Measurements from ENCODE around the gene SLC46A2.

Gene SLC46A2

GRCh38 chr9:112858625-112859147 is 32.0 kb downstream of the SLC46A2 start:
- DNase-seq: peak in 4 of 51 donors; percentile 5 to 21 (median 14)

GRCh38 chr9:112858005-112858404 is 32.7 kb downstream of the SLC46A2 start:
- DNase-seq: no peak

- no peak for DNase-seq
Measured at GRCh38 chr9:112856843-112857242, 33.8 kb downstream of the SLC46A2 start.

- DNase-seq: no peak
Measured at GRCh38 chr9:112856200-112856599, 34.5 kb downstream of the SLC46A2 start.

GRCh38 chr9:112854657-112855056 is 36.0 kb downstream of the SLC46A2 start:
- DNase-seq: peak in 1 of 51 donors; percentile 23

- no peak for DNase-seq
Measured at GRCh38 chr9:112853882-112854585, 36.6 kb downstream of the SLC46A2 start.

- DNase-seq: peak in 33 of 51 donors; percentile 14 to 82 (median 55)
Measured at GRCh38 chr9:112852741-112853504, 37.8 kb downstream of the SLC46A2 start.

- DNase-seq: no peak
Measured at GRCh38 chr9:112850840-112851239, 39.8 kb downstream of the SLC46A2 start.

GRCh38 chr9:112849363-112849922 is 41.2 kb downstream of the SLC46A2 start:
- no peak for DNase-seq

GRCh38 chr9:112848316-112849151 is 42.1 kb downstream of the SLC46A2 start:
- DNase-seq: no peak

- peak in 3 of 51 donors; percentile 11 to 33 (median 20) for DNase-seq
Measured at GRCh38 chr9:112846528-112847488, 43.9 kb downstream of the SLC46A2 start.

- DNase-seq: peak in 42 of 51 donors; percentile 10 to 81 (median 54)
Measured at GRCh38 chr9:112844771-112845542, 45.7 kb downstream of the SLC46A2 start.

- no peak for DNase-seq
Measured at GRCh38 chr9:112842555-112842954, 48.1 kb downstream of the SLC46A2 start.

GRCh38 chr9:112841261-112841660 is 49.4 kb downstream of the SLC46A2 start:
- DNase-seq: peak in 6 of 51 donors; percentile 13 to 41 (median 22)

GRCh38 chr9:112839331-112839730 is 51.3 kb downstream of the SLC46A2 start:
- DNase-seq: peak in 3 of 51 donors; percentile 9 to 19 (median 13)

GRCh38 chr9:112838342-112838741 is 52.3 kb downstream of the SLC46A2 start:
- no peak for DNase-seq

- no peak for DNase-seq
Measured at GRCh38 chr9:112836394-112836793, 54.3 kb downstream of the SLC46A2 start.

- no peak for DNase-seq
Measured at GRCh38 chr9:112833081-112833480, 57.6 kb downstream of the SLC46A2 start.

- DNase-seq: no peak
Measured at GRCh38 chr9:112831969-112832368, 58.7 kb downstream of the SLC46A2 start.

Measured in hypothalamus (tissue), 51 donors.